Activated CD8-positive, alpha-beta memory T cell treated with anti-CD3 and anti-CD28 coated beads for 4 hours (primary cell): ENCODE measurements around the gene PTGDS.
"Not testable (repeated sequence)": the region's sequence is repeated elsewhere in the genome, so short reads cannot be mapped to it uniquely, and the experiment has no call there.

Experiments
- DNase-seq, 2 donors: peaks; one replicate each; pipeline ENCODE4 v3.0.0-alpha.2; 2020; ENCODE audit warnings: low read depth in 2 of 2

PTGDS gene

GRCh38 chr9:136990242-136990911 lies 13.1 kb downstream of the PTGDS start:
- DNase-seq: no peak

- peak; percentile 85 to 87 for DNase-seq
Measured at GRCh38 chr9:136991993-136992818, 14.9 kb downstream of the PTGDS start, which contains the start of gene PAXX. PAXX (plus strand) TSS chr9:136992422; CDS start chr9:136992444, 22 bp downstream.

DNA sequence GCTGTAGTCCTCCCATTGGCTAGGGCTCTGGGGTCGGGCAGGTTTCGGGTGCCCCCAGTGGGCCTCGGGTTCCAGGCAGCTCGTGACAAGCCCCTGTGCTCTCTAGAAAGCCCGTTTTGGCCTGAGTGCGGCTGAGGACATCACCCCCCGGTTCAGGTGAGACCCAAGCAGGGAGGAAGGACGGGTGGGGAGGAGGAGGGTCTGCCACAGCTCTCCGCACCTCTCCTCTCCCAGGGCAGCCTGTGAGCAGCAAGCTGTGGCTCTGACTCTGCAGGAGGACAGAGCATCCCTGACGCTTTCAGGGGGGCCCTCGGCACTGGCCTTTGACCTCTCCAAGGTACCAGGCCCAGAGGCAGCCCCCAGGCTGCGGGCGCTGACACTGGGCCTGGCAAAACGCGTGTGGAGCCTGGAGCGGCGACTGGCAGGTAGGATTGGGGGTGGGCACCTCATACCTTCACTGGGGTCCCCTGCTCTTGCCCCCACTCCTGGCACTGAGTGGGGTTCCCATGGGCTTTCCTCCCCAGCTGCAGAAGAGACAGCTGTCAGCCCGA lies 15.6 kb downstream of the PTGDS start:
- DNase-seq: no peak

DNA sequence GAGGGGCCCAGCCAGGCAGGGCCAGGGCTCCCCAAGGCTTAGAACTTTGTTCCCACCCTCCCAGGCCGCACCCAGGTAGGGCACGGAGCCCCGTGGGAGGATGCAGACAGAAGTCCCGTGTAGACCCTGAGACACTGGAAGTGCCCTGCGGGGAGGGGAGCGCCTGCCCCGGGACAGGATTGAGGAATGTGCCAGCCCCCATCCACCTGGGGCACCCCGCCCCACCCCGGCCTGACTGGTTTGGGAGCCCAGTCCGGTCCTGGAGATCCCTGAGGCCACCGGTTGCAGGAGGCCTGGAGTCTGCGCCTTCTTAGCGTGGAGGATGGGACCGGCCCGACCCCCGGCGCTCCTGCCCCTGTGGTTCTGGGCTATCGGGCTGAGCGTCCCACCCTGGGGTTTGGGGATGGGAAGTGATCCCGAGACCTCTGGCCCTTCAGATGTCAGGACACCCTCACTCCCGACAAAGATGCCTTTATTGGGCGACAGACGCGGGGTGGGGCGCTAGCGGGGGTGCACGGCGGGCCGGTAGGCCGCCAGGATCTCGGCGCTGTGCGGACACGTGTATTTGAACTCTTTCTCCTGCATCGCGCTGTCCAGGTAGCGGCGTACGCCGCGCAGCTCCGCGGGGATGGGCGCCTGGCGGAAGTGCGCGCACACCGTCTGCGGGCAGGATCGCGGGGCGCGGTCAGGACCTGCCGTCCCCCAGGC lies 17.0 kb downstream of the PTGDS start:
- no peak for DNase-seq

DNA sequence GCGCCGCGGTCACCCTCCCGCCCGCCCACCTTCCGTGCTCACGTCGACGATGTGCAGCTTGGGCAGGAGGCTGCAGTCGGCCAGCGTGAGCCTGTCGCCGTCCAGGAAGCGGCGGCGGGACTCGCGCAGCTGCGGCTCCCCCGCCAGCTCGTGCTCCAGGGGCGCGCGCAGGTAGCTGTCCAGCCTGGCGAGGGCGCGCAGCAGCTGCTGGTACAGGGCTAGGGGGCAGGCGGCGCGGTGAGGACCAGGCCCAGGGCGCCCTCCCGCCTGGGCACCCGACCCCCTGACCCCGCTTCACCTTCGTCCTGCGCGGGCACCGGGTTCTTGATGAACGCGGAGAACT lies 17.6 kb downstream of the PTGDS start:
- no peak for DNase-seq

DNA sequence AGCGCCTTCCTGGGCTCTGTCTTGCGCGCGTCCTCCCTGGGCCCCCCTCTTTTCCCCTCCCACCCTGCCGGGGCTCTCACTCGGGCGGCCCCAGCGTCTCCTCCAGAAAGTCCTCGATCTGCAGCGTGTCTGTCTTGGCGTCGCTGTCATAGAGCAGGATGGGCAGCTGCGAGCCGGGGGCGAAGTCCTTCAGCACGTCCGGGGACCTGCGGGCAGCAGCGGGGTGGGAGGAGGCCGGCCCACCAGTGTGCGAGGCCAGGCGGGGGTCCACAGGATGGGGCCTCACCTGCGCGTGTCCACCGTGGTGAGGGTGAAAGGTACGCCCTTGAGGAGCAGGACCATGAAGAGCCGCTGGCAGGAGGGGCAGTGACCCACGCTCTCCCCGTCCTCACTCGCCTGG lies 18.1 kb downstream of the PTGDS start:
- no peak for DNase-seq

DNA sequence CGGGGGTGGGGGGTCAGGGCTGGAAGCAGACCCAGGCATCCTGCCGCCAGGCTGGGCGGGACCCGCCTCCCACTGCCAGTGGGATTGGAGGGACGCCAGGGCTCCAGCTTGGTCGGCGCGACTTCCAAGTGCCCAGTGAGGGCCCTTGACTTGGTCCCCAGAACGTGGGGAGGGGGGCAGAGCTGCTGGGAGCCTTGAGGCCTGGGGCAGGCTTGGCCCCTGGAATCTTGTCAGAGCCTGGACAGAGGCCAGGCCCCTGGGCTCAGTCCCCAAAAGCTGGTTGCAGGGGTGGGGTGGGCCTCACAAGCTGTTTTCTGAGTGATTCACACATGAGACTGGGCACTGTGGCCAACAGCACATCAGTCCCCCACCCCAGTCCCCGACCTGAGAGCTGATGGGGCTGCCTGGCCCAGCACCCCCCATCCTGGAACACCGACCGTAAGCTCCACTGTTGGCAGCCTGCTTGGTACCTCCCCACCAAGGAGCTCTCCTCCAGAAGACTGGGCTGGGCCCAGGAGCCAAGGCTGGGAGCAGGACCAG lies 18.5 kb downstream of the PTGDS start:
- no peak for DNase-seq

DNA sequence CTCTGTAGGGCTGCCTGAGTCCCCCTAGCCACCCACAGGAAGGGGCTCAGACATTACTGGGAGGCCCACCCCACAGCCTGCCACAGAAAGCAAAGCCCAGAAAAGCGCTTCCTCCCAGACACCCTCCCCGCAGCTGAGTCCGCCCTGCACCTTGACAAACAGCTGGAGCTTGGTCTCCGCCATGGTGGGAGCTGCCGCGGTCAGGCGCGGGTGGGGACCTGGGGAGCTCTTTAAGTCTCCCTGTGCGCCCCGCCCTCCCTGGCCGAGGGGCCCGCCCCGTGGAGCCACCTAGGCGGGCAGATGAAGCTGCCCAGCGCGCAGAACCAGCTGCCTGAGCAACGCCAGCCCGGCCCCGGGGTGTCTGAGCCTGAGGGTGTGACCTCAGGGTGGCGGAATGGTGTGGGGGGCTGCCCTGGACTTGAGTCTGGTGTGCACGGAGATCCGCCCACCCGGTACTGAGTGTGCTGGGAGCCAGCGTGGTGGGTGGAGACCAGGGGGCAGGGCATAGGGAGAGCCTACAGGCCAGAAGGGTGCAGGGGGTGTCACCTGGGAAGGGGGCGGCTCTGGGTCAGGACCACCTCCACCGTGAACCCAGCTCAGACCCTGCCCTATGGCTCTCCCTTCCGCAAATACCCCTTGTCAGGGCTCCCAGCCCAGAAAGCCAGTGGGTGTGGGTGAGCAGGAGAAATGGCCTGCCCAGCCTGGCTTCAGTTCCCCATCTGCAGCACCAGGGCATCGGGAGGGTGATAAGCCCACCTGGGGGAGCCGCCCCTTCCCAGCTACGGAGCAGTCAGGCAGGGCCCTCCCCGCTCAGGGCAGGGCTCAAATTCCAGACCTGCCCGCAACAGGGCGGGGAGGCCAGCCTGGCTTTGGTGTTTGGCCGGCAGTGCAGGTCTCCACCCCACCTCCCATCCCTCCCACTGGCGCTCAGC lies 19.3 kb downstream of the PTGDS start, which contains the start of gene CLIC3:
TSS of gene CLIC3 (minus strand) at position 208 of the 932 bp plus-strand sequence. CDS start at position 183, 25 bp downstream.
- peak; percentile 16 to 45 for DNase-seq

- no peak for DNase-seq
Measured at GRCh38 chr9:136997371-136997770, 20.1 kb downstream of the PTGDS start.

DNA sequence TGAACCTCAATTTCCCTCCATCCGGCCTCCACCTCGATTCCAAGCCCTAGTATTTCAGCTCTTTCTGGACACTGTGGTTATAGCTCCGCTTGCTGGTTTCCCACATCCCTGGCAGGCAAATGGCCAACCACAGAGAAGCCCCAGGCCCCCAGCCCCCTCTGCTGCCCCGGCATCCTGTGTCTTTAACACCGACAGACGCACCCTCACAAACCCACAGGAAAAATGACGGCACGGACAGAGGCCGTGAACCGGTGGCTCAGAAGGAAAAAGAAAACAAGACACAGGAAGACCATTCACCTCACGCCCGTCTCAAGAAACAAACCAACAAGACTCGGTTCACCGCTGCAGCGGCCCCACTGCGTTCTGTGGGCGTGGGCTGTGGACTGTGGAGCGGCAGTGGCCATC lies 20.5 kb downstream of the PTGDS start:
- DNase-seq: no peak

GRCh38 chr9:137000177-137000930 lies 23.1 kb downstream of the PTGDS start:
- no peak for DNase-seq

DNA sequence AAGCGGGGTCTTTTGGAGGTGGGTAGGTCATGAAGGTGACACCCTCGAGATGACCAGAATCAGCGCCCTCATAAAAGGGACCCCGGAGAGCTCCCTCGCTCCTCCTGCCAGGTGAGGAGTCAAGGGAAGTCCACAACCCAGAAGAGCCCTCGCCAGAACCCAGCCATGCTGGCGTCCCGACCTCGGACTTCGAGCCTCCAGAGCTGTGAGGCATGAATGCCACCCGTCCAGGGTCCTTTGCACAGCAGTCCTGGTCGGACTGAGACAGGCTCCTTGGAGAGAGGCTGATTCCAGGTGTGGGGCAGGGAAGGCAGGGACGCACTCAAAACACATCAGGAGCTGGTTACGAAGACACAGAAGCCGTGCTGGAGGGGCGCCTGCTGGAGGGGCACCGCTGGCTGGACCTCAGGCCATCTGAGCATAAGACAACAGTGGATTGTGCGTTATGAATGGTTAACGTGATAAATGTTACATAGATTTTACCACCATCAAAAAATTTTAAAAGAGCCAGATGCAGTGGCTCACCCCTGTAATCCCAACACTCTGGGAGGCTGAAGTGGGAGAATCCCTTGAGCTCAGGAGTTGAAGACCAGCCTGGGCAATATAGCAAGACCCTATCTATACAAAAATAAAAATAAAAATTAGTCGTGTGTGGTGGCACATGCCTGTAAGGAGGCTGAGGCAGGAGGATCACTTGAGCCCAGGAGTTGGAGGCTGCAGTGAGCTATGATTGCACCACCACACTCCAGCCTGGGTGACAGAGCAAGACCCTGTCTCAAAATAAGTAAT lies 24.7 kb downstream of the PTGDS start:
- DNase-seq: no peak

- no peak for DNase-seq
Measured at GRCh38 chr9:137002646-137003041, 25.3 kb downstream of the PTGDS start.

- DNase-seq: not testable (repeated sequence)
Measured at GRCh38 chr9:137004285-137004684, 27.0 kb downstream of the PTGDS start.

DNA sequence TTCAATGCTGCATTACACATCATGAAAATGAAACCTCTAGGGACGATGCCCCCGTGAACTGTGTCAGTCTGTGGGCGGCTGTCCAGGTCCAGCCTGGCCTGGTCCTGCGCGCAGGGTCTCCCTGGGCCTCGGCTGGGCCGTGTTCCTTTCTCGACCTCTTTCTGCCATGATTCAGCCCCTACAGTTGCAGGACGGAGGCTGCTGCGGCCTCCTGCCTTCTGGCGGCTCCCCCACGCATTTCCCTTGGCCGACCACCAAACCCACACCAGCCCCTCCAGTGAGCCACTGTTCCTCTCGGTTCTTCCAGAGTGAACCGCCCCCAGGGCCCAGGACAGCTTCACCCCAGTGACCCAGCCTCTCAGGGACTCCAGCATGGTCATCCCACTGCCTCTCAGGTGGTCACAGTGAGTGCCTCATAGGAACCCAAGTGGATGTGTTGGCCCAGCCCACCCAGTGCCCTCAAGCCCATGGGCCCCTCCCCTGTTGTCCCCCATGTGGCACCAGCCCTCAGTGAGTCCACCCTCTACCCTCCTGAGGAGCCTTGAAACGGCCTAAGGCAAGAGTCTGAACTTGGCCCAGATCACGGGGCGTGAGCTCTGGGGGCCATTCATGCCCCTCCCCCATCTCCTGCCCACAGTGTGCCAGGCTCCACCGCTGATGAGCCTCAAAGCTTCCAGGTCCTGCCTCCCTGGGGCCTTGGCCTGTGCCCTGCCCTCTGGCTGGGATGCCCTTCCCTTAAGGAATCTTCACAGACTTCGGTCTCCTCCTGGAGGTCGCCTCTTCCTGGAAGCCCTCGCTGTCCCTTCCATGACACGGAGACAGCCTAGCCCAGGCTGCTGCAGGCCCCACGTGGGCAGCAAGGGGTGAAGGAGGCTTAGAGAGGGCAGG lies 29.1 kb downstream of the PTGDS start:
- no peak for DNase-seq

- DNase-seq: no peak
Measured at GRCh38 chr9:137007108-137007815, 30.0 kb downstream of the PTGDS start.

- DNase-seq: no peak
Measured at GRCh38 chr9:137007816-137008270, 30.5 kb downstream of the PTGDS start.
